ENCODE measurements around the gene ASCL5. TPM values are rescaled to one million over a fixed set of nuclear protein-coding genes. Genes with fewer than 3 reads are reported as not detected.

Gene ASCL5
- total and polyA plus RNA-seq, 3 donors from 2014 or later = 0.24 TPM; not detected in 2

DNA sequence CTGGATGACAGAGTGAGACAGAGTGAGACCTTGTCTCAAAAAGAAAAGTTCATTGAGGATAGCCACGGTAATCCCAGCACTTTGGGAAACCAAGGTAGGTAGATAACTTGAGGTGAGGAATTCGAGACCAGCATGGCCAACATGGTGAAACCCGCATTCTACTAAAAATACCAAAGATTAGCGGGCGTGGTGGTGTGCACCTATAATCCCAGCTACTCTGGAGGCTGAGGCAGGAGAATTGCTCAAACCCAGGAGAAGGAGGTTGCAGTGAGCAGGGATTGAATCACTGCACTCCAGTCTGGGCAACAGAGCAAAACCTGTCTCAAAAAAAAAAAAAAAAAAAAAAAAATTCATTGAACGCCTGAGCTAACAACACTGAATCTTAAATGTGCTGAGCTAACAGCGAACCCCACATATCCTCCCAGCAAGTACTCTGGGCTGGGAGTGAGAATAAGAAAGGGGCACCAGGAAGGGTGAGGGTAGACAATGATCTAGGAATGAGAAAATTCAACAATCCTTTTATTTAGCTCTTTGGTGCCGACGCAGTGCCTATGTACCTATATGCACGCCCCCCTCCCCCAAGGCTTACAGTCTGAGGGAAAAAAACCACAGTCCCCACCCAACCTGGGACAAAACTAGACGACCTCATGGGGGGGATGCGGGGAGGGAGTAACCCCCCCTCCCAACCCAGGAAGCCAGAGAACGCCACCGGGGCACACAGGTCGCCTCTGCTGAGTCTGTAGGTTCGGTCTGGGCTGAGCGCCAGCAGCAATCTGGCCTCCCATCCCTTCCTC is 13.3 kb downstream of the ASCL5 start:
- intact Hi-C loops (cut with DNase I; ENCODE audit: low total_unique reads) = loop anchor here (10.0 kb wide), 1 partner anchor 139 kb away; no protein-coding TSS in a partner anchor
- peak overlapping the region; percentile 56 to 69 for H3K4me3 ChIP-seq
- H3K4me1 ChIP-seq = no peaks in the 10 kb centered on the region
- no peak for TF ChIP-seq POLR2A (IDR thresholded peaks at IDR 0.05)
- TF ChIP-seq, protein P1, sequence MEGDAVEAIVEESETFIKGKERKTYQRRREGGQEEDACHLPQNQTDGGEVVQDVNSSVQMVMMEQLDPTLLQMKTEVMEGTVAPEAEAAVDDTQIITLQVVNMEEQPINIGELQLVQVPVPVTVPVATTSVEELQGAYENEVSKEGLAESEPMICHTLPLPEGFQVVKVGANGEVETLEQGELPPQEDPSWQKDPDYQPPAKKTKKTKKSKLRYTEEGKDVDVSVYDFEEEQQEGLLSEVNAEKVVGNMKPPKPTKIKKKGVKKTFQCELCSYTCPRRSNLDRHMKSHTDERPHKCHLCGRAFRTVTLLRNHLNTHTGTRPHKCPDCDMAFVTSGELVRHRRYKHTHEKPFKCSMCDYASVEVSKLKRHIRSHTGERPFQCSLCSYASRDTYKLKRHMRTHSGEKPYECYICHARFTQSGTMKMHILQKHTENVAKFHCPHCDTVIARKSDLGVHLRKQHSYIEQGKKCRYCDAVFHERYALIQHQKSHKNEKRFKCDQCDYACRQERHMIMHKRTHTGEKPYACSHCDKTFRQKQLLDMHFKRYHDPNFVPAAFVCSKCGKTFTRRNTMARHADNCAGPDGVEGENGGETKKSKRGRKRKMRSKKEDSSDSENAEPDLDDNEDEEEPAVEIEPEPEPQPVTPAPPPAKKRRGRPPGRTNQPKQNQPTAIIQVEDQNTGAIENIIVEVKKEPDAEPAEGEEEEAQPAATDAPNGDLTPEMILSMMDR (IDR thresholded peaks at IDR 0.05) = no peak
- 36 to 71% methylated on average over 10 to 17 of the region's 17 CpGs for WGBS, 2 donors
- no peak overlapping the region for H3K27ac ChIP-seq
- H3K9me3 ChIP-seq = no peaks in the 10 kb centered on the region
- no peaks in the 10 kb centered on the region for H3K27me3 ChIP-seq
- DNase-seq = no peak
- H3K36me3 ChIP-seq (ENCODE audit: low read depth, missing control alignments) = no peaks in the 10 kb centered on the region

- H3K4me1 ChIP-seq = no peaks in the 10 kb centered on the region
- 91% methylated on average over 3 of the region's 3 CpGs for WGBS, 2 donors
- TF ChIP-seq, protein P1 (IDR thresholded peaks at IDR 0.05) = no peak
- TF ChIP-seq POLR2A (IDR thresholded peaks at IDR 0.05) = no peak
- no peak overlapping the region for H3K4me3 ChIP-seq
- H3K27me3 ChIP-seq = no peaks in the 10 kb centered on the region
- H3K27ac ChIP-seq = no peak overlapping the region
- no peak for DNase-seq
- H3K9me3 ChIP-seq = no peaks in the 10 kb centered on the region
- H3K36me3 ChIP-seq (ENCODE audit: low read depth, missing control alignments) = no peaks in the 10 kb centered on the region
- intact Hi-C loops (cut with DNase I; ENCODE audit: low total_unique reads) = loop anchor here (10.0 kb wide), 1 partner anchor 138 kb away; no protein-coding TSS in a partner anchor
Observed at GRCh38 chr1:201112926-201113325, 14.1 kb downstream of the ASCL5 start.

DNA sequence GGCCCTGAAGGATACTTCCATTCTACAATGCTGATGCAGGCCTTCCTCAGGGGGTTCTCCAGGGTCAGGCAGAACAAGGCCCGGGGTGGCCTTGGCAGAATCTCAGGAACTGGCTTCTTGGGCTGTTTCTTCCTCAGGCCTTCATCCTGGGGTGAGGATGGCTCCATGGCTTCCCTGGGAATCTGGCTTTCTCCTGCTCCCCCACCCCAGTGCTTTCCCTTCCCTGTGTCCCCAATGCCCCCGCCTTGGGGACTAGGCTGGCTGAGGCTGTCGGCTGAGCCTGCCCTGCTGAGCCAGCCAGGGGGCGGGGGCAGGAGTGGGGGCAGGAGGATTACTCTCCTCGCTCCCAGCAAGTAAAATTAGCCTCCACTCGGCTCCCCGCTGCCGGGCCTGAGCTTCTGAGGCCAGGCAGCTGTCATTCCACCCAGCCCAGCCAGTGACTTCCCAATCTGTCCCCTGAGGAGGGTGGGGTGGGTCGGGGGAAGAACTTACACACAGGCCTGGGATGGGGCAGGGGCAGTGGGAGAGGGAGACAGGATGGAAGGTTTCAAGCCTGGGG is 14.7 kb downstream of the ASCL5 start, which contains the start of gene CACNA1S:
Gene CACNA1S (minus strand): TSS at position 254 of the 559 bp plus-strand sequence. CDS start 87 bp downstream, at position 167.
- H3K27me3 ChIP-seq = no peaks in the 10 kb centered on the region
- no peaks in the 10 kb centered on the region for H3K4me1 ChIP-seq
- no peak within 1 kb of the TSS for H3K4me3 ChIP-seq
- no peaks in the 10 kb centered on the region for H3K36me3 ChIP-seq (ENCODE audit: low read depth, missing control alignments)
- DNase-seq = no peak
- intact Hi-C loops (cut with DNase I; ENCODE audit: low total_unique reads) = loop anchor here (10.0 kb wide), 1 partner anchor 137 kb away; no protein-coding TSS in a partner anchor
- H3K27ac ChIP-seq = no peak within 1 kb of the TSS
- 73 to 88% methylated on average over 8 to 9 of the region's 9 CpGs for WGBS, 2 donors
- TF ChIP-seq POLR2A (IDR thresholded peaks at IDR 0.05) = no peak
- TF ChIP-seq, protein P1 (IDR thresholded peaks at IDR 0.05) = no peak
- H3K9me3 ChIP-seq = no peaks in the 10 kb centered on the region

GRCh38 chr1:201111672-201112071 is 15.3 kb downstream of the ASCL5 start:
- intact Hi-C loops (cut with DNase I; ENCODE audit: low total_unique reads) = loop anchor here (10.0 kb wide), 1 partner anchor 137 kb away; no protein-coding TSS in a partner anchor
- Histone ChIP-seq H3K4me3 (no peak overlapping the region), H3K27me3 (no peaks in the 10 kb centered on the region), H3K4me1 (no peaks in the 10 kb centered on the region), H3K9me3 (no peaks in the 10 kb centered on the region), H3K27ac (no peak overlapping the region), H3K36me3 (ENCODE audit: low read depth, missing control alignments) (no peaks in the 10 kb centered on the region)
- no peak for DNase-seq
- no peak for TF ChIP-seq POLR2A (IDR thresholded peaks at IDR 0.05)
- TF ChIP-seq, protein P1 (IDR thresholded peaks at IDR 0.05) = no peak
- WGBS, 2 donors = 88 to 91% methylated on average over 3 of the region's 3 CpGs
